Liver (tissue), 3 donors: Measurements from ENCODE around the gene MROH2B.

Experiments
- ATF3 ChIP-seq: IDR thresholded peaks from 2 replicates; pipeline ENCODE4 v1.6.1; 2016; ENCODE audit warnings: antibody characterized with exemption
- CTCF ChIP-seq: fragments of 150-350 bp; IDR thresholded peaks from 2 replicates; pipeline ENCODE4 v1.5.1; 2017; ENCODE audit warnings: improper control_type of control experiment, low read depth, low read length; ENCODE audit not compliant: missing input control
- EGR1 ChIP-seq, 2 donors: IDR thresholded peaks; 2 replicates each; pipeline ENCODE4 v1.6.1; 2016 to 2018; ENCODE audit warnings: antibody characterized with exemption in 2 of 2, low read depth in 2 of 2
- JUND ChIP-seq, 2 donors: IDR thresholded peaks; 2 replicates each; pipeline ENCODE4 v1.6.1; 2016; ENCODE audit warnings: antibody characterized with exemption in 2 of 2
- MAX ChIP-seq: IDR thresholded peaks from 2 replicates; pipeline ENCODE4 v1.6.1; 2016; ENCODE audit warnings: antibody characterized with exemption
- RAD21 ChIP-seq, 2 donors: IDR thresholded peaks; 2 replicates each; pipeline ENCODE4 v1.6.1; 2016; ENCODE audit warnings: antibody characterized with exemption in 2 of 2, mild to moderate bottlenecking in 2 of 2
- REST ChIP-seq: IDR thresholded peaks from 2 replicates; pipeline ENCODE4 v1.6.1; 2016; ENCODE audit warnings: antibody characterized with exemption, mild to moderate bottlenecking
- RXRA ChIP-seq, 2 donors: IDR thresholded peaks; 2 replicates each; pipeline ENCODE4 v1.6.1; 2017 to 2018; ENCODE audit warnings: antibody characterized with exemption in 2 of 2, mild to moderate bottlenecking in 1 of 2
- SP1 ChIP-seq: IDR thresholded peaks from 2 replicates; pipeline ENCODE4 v1.6.1; 2018; ENCODE audit warnings: antibody characterized with exemption, mild to moderate bottlenecking
- YY1 ChIP-seq: IDR thresholded peaks from 2 replicates; pipeline ENCODE4 v1.6.1; 2016; ENCODE audit warnings: antibody characterized with exemption, mild to moderate bottlenecking
- donor health status: healthy.
- donor health status: healthy.

GRCh38 chr5:40991168-40991980, 79.8 kb downstream of the MROH2B start:
- TF ChIP-seq CTCF: no peak
- TF ChIP-seq JUND (IDR thresholded peaks at IDR 0.05): peak; percentile 90 to 97
- peak; percentile 90 for TF ChIP-seq MAX
- peak; percentile 99 for TF ChIP-seq SP1
- peak; percentile 71 to 77 for TF ChIP-seq RAD21 (IDR thresholded peaks at IDR 0.05)
- peak; percentile 83 for TF ChIP-seq ATF3
- TF ChIP-seq EGR1 (IDR thresholded peaks at IDR 0.05; ENCODE audit: low read depth in 2 of 2): peak; percentile 64 to 76
- peak; percentile 88 for TF ChIP-seq YY1
- TF ChIP-seq RXRA (IDR thresholded peaks at IDR 0.05): peak; percentile 97 to 99
- peak; percentile 87 for TF ChIP-seq REST
